ENCODE data around the gene GNG14. TPM values are rescaled to one million over a fixed set of nuclear protein-coding genes. Genes with fewer than 3 reads are reported as not detected.

GNG14 gene
- total RNA-seq (2014; rRNA removed; shearing (Covaris generic)) (not detected in 2 replicates), polyA plus RNA-seq (2016; fragmentation: Nextera tagmentation; extraction: Ambion mirVana) (not detected in 2 replicates)
- long read RNA-seq: 0 reads

DNA sequence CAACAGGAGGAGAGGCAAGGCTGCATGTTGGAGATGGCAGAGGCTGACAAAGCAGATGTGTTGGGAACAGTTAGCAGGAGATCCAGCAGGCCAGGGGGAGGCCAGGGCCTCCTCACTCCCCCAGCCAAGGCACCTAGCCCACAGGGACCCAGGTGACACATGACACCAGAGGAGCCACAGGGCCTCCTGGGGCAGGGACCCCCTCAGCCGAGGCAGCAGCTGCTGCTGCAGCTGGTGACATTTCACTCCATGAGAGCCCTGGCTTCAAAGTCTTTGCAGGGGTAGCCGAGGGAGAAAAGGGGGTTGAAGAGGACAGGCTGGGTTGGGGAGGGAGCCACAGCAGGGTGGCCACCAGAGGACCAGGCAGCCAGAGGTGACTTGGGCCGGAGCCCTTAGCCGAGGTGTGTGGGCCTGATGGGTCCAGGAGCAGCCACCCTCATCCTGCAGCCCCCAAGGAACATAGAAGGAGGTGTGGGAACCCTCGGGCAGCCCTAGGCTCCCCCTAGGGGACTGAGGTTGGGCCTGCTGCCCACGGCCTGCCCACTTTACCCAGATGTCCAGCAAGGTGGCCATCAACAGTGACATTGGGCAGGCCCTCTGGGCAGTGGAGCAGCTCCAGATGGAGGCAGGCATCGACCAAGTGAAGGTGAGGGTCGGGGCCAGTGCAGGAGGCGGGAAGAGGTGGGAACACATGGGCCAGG lies at the start of gene GNG14:
Gene GNG14, plus strand, starts transcription at position 503 of the 701 bp plus-strand sequence. Its CDS starts 51 bp downstream, at position 554.
- Histone ChIP-seq H3K9me2 (ENCODE audit: insufficient read depth) (no peaks in the 10 kb centered on the region), H2AFZ (no peak within 1 kb of the TSS), H3K79me2 (replicated peaks; ENCODE audit: insufficient read depth) (no peaks in the 10 kb centered on the region), H3F3A (replicated peaks; ENCODE audit: low read depth) (no peaks in the 10 kb centered on the region), H3K4me3 (no peak within 1 kb of the TSS), H3K27me3 (ENCODE audit: insufficient read depth) (no peaks in the 10 kb centered on the region), H3K4me2 (no peak within 1 kb of the TSS), H3K36me3 (ENCODE audit: insufficient read depth) (no peaks in the 10 kb centered on the region), H4K20me1 (replicated peaks; ENCODE audit: insufficient read depth) (no peaks in the 10 kb centered on the region), H3K27ac (ENCODE audit: low read depth) (no peak within 1 kb of the TSS), H3K4me1 (ENCODE audit: insufficient read depth) (no peaks in the 10 kb centered on the region)
- no peak within 1 kb of the TSS for H3K27ac Mint-ChIP-seq
- H3K4me1 Mint-ChIP-seq: no peaks in the 10 kb centered on the region
- H3K9me3 Mint-ChIP-seq: no peaks in the 10 kb centered on the region
- ATAC-seq: no peak
- no peaks in the 10 kb centered on the region; the same call in 2 of the 3 replicates for H3K36me3 Mint-ChIP-seq (ENCODE audit: low read depth)
- H3K27me3 Mint-ChIP-seq (ENCODE audit: insufficient read depth, low read depth, poor library complexity): peaks cover 13% of the 10 kb centered on the region
- no peak for TF ChIP-seq CREB1 (CRISPR knock-in tag; IDR thresholded peaks at IDR 0.05; ENCODE audit: low read depth)
- TF ChIP-seq, protein P1, sequence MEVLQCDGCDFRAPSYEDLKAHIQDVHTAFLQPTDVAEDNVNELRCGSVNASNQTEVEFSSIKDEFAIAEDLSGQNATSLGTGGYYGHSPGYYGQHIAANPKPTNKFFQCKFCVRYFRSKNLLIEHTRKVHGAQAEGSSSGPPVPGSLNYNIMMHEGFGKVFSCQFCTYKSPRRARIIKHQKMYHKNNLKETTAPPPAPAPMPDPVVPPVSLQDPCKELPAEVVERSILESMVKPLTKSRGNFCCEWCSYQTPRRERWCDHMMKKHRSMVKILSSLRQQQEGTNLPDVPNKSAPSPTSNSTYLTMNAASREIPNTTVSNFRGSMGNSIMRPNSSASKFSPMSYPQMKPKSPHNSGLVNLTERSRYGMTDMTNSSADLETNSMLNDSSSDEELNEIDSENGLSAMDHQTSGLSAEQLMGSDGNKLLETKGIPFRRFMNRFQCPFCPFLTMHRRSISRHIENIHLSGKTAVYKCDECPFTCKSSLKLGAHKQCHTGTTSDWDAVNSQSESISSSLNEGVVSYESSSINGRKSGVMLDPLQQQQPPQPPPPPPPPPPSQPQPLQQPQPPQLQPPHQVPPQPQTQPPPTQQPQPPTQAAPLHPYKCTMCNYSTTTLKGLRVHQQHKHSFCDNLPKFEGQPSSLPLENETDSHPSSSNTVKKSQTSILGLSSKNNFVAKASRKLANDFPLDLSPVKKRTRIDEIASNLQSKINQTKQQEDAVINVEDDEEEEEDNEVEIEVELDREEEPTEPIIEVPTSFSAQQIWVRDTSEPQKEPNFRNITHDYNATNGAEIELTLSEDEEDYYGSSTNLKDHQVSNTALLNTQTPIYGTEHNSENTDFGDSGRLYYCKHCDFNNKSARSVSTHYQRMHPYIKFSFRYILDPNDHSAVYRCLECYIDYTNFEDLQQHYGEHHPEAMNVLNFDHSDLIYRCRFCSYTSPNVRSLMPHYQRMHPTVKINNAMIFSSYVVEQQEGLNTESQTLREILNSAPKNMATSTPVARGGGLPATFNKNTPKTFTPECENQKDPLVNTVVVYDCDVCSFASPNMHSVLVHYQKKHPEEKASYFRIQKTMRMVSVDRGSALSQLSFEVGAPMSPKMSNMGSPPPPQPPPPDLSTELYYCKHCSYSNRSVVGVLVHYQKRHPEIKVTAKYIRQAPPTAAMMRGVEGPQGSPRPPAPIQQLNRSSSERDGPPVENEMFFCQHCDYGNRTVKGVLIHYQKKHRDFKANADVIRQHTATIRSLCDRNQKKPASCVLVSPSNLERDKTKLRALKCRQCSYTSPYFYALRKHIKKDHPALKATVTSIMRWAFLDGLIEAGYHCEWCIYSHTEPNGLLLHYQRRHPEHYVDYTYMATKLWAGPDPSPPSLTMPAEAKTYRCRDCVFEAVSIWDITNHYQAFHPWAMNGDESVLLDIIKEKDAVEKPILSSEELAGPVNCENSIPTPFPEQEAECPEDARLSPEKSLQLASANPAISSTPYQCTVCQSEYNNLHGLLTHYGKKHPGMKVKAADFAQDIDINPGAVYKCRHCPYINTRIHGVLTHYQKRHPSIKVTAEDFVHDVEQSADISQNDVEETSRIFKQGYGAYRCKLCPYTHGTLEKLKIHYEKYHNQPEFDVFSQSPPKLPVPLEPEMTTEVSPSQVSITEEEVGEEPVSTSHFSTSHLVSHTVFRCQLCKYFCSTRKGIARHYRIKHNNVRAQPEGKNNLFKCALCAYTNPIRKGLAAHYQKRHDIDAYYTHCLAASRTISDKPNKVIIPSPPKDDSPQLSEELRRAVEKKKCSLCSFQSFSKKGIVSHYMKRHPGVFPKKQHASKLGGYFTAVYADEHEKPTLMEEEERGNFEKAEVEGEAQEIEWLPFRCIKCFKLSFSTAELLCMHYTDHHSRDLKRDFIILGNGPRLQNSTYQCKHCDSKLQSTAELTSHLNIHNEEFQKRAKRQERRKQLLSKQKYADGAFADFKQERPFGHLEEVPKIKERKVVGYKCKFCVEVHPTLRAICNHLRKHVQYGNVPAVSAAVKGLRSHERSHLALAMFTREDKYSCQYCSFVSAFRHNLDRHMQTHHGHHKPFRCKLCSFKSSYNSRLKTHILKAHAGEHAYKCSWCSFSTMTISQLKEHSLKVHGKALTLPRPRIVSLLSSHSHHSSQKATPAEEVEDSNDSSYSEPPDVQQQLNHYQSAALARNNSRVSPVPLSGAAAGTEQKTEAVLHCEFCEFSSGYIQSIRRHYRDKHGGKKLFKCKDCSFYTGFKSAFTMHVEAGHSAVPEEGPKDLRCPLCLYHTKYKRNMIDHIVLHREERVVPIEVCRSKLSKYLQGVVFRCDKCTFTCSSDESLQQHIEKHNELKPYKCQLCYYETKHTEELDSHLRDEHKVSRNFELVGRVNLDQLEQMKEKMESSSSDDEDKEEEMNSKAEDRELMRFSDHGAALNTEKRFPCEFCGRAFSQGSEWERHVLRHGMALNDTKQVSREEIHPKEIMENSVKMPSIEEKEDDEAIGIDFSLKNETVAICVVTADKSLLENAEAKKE (CRISPR knock-in tag; IDR thresholded peaks at IDR 0.05): no peak
- TF ChIP-seq, protein P2, sequence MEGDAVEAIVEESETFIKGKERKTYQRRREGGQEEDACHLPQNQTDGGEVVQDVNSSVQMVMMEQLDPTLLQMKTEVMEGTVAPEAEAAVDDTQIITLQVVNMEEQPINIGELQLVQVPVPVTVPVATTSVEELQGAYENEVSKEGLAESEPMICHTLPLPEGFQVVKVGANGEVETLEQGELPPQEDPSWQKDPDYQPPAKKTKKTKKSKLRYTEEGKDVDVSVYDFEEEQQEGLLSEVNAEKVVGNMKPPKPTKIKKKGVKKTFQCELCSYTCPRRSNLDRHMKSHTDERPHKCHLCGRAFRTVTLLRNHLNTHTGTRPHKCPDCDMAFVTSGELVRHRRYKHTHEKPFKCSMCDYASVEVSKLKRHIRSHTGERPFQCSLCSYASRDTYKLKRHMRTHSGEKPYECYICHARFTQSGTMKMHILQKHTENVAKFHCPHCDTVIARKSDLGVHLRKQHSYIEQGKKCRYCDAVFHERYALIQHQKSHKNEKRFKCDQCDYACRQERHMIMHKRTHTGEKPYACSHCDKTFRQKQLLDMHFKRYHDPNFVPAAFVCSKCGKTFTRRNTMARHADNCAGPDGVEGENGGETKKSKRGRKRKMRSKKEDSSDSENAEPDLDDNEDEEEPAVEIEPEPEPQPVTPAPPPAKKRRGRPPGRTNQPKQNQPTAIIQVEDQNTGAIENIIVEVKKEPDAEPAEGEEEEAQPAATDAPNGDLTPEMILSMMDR (conservative IDR thresholded peaks at IDR 0.05; ENCODE audit: low read depth in 2 of 2): peak in 1 of 2 experiments; percentile 14; a peak in 1 of 4 replicates
- H3K4me3 Mint-ChIP-seq: no peak within 1 kb of the TSS
- DNase-seq (ENCODE audit: low spot score): no peak

Data from GM23338 (cell line).